Epidermal melanocyte (primary cell): ENCODE results near the gene ZBTB17.

Experiments used
- DNase-seq: peaks from one replicate; pipeline ENCODE4 v3.0.0; 2011; ENCODE audit warnings: low spot score; ENCODE audit not compliant: insufficient read length

The ZBTB17 gene

GRCh38 chr1:15947382-15948090 lies 28.4 kb downstream of the ZBTB17 start:
- DNase-seq: no peak

- no peak for DNase-seq
Observed at GRCh38 chr1:15946571-15947381, 29.1 kb downstream of the ZBTB17 start.

- DNase-seq: no peak
Observed at GRCh38 chr1:15945832-15946448, 30.0 kb downstream of the ZBTB17 start.

- no peak for DNase-seq
Observed at GRCh38 chr1:15945011-15945831, 30.7 kb downstream of the ZBTB17 start.

GRCh38 chr1:15944308-15945010 lies 31.4 kb downstream of the ZBTB17 start:
- no peak for DNase-seq

GRCh38 chr1:15943992-15944307 lies 32.0 kb downstream of the ZBTB17 start:
- DNase-seq: no peak

- DNase-seq: no peak
Observed at GRCh38 chr1:15943328-15943991, 32.4 kb downstream of the ZBTB17 start.

- no peak for DNase-seq
Observed at GRCh38 chr1:15942661-15943327, 33.1 kb downstream of the ZBTB17 start.

- no peak for DNase-seq
Observed at GRCh38 chr1:15941899-15942660, 33.8 kb downstream of the ZBTB17 start.

GRCh38 chr1:15941044-15941840 lies 34.7 kb downstream of the ZBTB17 start:
- no peak for DNase-seq

GRCh38 chr1:15940110-15941043 lies 35.5 kb downstream of the ZBTB17 start:
- no peak for DNase-seq

GRCh38 chr1:15939181-15940109 lies 36.5 kb downstream of the ZBTB17 start:
- no peak for DNase-seq

GRCh38 chr1:15938628-15939161 lies 37.2 kb downstream of the ZBTB17 start:
- no peak for DNase-seq

- DNase-seq: no peak
Observed at GRCh38 chr1:15937706-15938168, 38.2 kb downstream of the ZBTB17 start.

GRCh38 chr1:15937146-15937545 lies 38.8 kb downstream of the ZBTB17 start:
- no peak for DNase-seq

- no peak for DNase-seq
Observed at GRCh38 chr1:15936025-15936424, 39.9 kb downstream of the ZBTB17 start.
